ENCODE measurements around the gene SRD5A3.

DNA sequence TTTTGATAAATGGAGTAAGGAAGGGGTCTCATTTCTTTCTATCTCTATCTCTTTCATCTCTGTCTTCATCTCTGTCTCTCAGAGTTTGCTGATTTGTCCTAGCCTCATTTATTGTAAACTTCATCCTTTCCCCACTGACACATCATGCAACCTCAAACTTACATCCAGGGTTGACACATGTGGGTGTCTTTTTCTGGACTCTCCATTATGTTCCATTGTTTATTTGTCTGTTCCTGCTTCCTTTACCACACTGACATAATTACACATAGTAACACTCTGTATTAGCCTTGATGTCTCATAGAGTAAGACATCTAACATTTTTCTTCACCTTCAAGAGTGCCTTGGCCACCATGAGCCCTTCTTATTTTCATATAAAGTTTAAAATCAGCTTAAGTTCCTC, 8.1 kb upstream of the SRD5A3 start:
- TF ChIP-seq CEBPB (IDR thresholded peaks at IDR 0.05) (no peak), YY1 (IDR thresholded peaks at IDR 0.05; ENCODE audit: low read depth) (no peak)
